Measurements from ENCODE around the gene APBA2. TPM values are rescaled to one million over a fixed set of nuclear protein-coding genes. Genes with fewer than 3 reads are reported as not detected.

APBA2 gene
- total RNA-seq, 6 donors from 2014 or later = 3.2 to 7.9 (median 6.0) TPM

DNA sequence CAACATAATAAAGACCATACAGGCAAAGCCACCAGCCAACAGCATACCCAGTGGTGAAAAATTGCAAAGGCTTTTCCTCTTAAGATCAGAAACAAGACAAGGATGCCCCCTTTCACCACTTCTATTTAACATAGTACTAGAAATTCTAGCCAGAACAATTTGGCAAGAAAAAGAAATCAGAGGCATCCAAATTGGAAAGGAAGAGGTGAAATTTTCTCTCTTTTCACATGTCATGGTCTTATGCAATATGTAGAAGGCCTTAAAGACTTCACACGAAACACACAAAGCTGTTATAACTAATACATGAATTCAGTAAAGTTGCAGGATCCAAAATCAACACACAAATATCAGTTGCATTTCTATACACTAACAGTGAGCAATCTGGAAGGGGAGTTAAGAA, 120.2 kb downstream of the APBA2 start:
- H3K4me3 ChIP-seq = no peak overlapping the region
- no peaks in the 10 kb centered on the region for H3K27me3 ChIP-seq
- H3K27ac ChIP-seq = no peak overlapping the region
- ATAC-seq (ENCODE audit: low FRiP score in 2 of 2) (no peak), DNase-seq (no peak)
- no peaks in the 10 kb centered on the region for H3K4me1 ChIP-seq
- H3K36me3 ChIP-seq = no peaks in the 10 kb centered on the region
- WGBS, 2 donors = 79 to 88% methylated on average over 1 of the region's 1 CpG
- H3K9me3 ChIP-seq = no peaks in the 10 kb centered on the region
- TF ChIP-seq CTCF (IDR thresholded peaks at IDR 0.05) (no peak), POLR2A (IDR thresholded peaks at IDR 0.05) (no peak)

DNA sequence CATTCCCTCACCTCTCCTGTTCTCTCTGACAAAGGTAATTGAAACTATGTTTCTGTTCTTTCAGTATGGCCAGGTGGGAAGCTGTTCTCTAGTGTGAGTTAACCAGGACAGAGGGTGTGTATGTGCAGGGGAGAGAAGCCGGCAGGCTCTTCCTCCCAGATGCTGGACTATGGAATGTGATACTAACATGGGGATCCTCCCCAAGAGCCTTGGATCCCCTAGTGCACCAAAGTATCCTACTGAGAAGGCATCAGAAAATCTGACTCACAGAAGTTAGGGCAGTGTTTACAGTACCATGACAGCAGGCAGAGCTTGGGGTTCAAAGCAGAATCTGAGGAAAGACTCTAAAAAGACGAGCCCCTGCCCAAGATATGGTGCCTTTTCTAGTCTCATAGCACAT, 123.1 kb downstream of the APBA2 start:
- Histone ChIP-seq H3K36me3 (no peaks in the 10 kb centered on the region), H3K27ac (no peak overlapping the region), H3K9me3 (no peaks in the 10 kb centered on the region), H3K27me3 (no peaks in the 10 kb centered on the region), H3K4me3 (no peak overlapping the region), H3K4me1 (no peaks in the 10 kb centered on the region)
- ATAC-seq (ENCODE audit: low FRiP score in 2 of 2) = no peak
- TF ChIP-seq EP300 (IDR thresholded peaks at IDR 0.05) = no peak
- no peak for TF ChIP-seq POLR2AphosphoS5 (IDR thresholded peaks at IDR 0.05)
- TF ChIP-seq CTCF (IDR thresholded peaks at IDR 0.05) = no peak
- TF ChIP-seq POLR2A (IDR thresholded peaks at IDR 0.05) = no peak
- 70 to 76% methylated on average over 2 of the region's 2 CpGs for WGBS, 2 donors
- no peak for DNase-seq

GRCh38 chr15:29012097-29012496, 126.3 kb downstream of the APBA2 start:
- H3K9me3 ChIP-seq = no peaks in the 10 kb centered on the region
- H3K27ac ChIP-seq = no peak overlapping the region
- WGBS, 2 donors = 95 to 98% methylated on average over 2 of the region's 2 CpGs
- H3K4me1 ChIP-seq = no peaks in the 10 kb centered on the region
- H3K27me3 ChIP-seq = no peaks in the 10 kb centered on the region
- H3K36me3 ChIP-seq = no peaks in the 10 kb centered on the region
- TF ChIP-seq POLR2A (IDR thresholded peaks at IDR 0.05) (no peak), CTCF (IDR thresholded peaks at IDR 0.05) (no peak), EP300 (IDR thresholded peaks at IDR 0.05) (no peak), POLR2AphosphoS5 (IDR thresholded peaks at IDR 0.05) (no peak)
- DNase-seq = no peak
- ATAC-seq (ENCODE audit: low FRiP score in 2 of 2) = no peak
- no peak overlapping the region for H3K4me3 ChIP-seq

- no peak for ATAC-seq (ENCODE audit: low FRiP score in 2 of 2)
- Histone ChIP-seq H3K27me3 (no peaks in the 10 kb centered on the region), H3K27ac (no peak overlapping the region), H3K36me3 (no peaks in the 10 kb centered on the region), H3K4me3 (no peak overlapping the region), H3K4me1 (no peaks in the 10 kb centered on the region), H3K9me3 (no peaks in the 10 kb centered on the region)
- WGBS, 2 donors = 35 to 45% methylated on average over 1 of the region's 1 CpG
- TF ChIP-seq EP300 (IDR thresholded peaks at IDR 0.05) = no peak
- no peak for DNase-seq
These were observed 128.7 kb downstream of the APBA2 start for GRCh38 chr15:29014493-29014892.

DNA sequence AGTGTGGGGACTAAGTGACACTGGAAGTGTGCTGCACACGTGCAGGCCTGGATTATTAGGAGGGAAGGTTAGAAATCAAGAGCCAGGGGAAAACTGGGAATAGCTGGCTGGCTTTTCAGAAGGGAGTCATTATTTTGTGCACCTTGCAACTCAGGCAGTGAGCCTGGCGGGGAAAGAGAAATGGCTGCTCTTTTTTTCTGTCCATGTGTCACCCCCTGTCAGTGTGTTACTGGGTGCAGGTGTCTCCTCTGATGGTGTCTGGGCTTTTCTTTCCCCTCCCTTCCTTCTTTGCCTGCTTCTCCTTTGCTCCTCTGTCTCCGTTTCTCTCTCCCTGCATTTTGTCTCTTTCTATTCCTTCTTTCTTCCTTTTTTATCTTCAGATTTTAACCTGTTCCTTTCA, 130.7 kb downstream of the APBA2 start:
- TF ChIP-seq EP300 (IDR thresholded peaks at IDR 0.05) (no peak), POLR2A (IDR thresholded peaks at IDR 0.05) (no peak), POLR2AphosphoS5 (IDR thresholded peaks at IDR 0.05) (no peak), CTCF (IDR thresholded peaks at IDR 0.05) (no peak)
- H3K9me3 ChIP-seq = no peaks in the 10 kb centered on the region
- H3K36me3 ChIP-seq = no peaks in the 10 kb centered on the region
- no peak for ATAC-seq (ENCODE audit: low FRiP score in 2 of 2)
- DNase-seq = no peak
- 83 to 92% methylated on average over 3 of the region's 3 CpGs for WGBS, 2 donors
- no peaks in the 10 kb centered on the region for H3K27me3 ChIP-seq
- no peak overlapping the region for H3K4me3 ChIP-seq
- no peak overlapping the region for H3K27ac ChIP-seq
- H3K4me1 ChIP-seq = no peaks in the 10 kb centered on the region

Data from upper lobe of left lung (tissue), 6 donors.